IPS-NIHi7 (cell line): Measurements from ENCODE around the gene CDH11.

Experiments used
- DNase-seq: peaks from one replicate; pipeline ENCODE4 v3.0.0; 2012; ENCODE audit warnings: mixed read lengths; ENCODE audit errors: extremely low spot score

The CDH11 gene

GRCh38 chr16:65069766-65070165, 52.1 kb downstream of the CDH11 start:
- DNase-seq = no peak

GRCh38 chr16:65069065-65069464, 52.8 kb downstream of the CDH11 start:
- DNase-seq = no peak

GRCh38 chr16:65068151-65068740, 53.6 kb downstream of the CDH11 start:
- DNase-seq = no peak

DNA sequence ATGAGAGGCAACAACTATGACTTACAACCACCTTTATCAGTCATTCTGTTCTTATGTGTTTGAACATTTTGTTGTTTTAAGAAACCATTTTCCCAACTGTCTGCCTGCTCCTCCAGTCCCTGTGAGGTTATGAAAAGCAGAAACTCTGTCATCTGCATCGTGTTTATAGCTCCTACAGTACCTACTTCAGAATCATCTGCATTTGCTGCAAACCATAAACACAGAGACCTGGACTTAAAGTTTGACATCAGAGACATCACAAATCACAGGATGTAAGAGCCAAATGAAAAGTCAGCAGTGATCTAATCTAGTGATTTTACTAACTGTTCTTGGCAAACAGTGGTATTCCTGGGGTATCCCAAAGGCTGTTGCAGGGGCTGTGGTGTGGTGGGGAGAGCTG, 55.2 kb downstream of the CDH11 start:
- no peak for DNase-seq

DNA sequence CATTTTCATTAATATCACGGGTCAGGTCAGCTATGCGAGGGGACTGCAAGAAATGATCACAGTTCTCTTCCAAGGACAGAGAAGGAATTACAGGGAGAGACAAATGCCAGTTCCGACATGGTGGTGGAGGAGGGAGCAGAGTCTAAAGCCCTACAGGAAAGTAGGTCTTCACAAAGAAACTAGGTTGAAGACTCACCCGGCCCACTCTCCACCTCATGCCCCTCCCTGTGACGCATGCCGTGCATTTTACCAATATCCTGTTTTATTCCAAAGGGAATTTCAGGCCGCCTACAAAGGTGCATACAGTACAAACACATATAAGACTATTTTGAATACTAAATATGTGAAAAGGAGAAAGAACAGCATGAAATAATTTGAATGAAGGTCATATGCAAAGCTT, 56.8 kb downstream of the CDH11 start:
- DNase-seq = no peak

GRCh38 chr16:65064131-65064530, 57.7 kb downstream of the CDH11 start:
- no peak for DNase-seq

DNA sequence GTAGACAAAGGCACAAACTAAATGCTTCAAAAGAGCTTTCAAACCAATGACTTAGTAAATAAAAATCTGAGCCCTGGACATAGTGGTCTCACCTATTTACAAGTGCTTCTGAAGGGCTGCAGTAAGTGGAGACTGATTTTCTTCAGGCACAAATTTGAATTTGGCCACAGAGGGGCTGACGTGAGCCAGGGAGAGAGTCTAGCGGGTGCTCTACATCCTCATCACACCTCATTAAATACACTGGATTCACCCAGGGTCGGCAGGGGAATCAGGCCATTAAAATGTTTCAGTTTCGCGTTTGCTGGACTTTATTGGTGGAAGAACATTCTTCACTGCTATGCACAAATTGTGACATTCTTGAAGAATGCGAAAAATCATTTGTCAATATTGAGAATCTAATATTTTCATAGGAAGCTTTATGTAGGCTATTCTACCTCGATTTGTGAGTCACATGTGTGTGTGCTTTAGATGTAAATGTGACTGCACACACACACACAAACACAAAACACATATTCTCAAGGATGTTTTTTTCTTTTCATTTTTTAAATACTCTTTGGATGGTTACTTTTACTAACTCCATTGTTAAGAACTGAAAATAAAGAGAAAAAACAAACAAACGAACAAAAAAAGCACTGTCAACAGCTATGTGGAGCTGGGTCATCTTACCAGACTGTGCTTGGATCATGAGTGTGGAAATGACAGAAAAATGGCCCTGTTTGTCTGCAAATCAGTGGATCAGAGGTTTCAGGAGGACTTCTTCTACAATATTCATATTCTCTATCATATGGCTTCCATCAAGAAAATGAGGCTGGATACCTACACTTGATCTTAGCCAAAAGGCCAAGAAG, 58.9 kb downstream of the CDH11 start:
- DNase-seq = no peak

DNA sequence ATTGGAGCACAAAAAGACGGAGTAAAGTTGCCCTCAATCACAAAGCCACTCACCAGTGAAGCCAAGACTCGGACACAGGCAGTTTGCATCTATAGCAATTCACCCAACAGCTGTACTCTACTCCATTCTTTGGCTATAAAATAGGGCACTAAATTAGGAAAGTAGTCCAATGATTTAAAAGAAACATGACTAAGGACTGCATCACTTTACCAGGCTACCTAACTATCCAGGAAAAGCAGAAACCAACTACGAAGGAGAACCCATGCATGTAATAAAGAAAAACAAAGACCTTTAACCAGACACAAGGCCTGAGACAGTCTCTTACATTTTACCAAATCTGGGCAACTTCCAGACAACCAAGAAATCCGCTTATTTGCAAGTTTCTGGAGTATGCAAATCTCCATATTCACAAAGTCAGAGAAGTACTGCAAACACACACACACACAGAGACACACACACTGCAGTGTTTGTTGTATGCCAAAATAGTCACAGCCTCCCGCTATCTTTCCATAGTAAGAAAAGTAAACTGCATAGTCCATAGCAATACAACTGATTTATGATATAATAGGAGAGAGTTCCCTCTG, 59.8 kb downstream of the CDH11 start:
- no peak for DNase-seq

DNA sequence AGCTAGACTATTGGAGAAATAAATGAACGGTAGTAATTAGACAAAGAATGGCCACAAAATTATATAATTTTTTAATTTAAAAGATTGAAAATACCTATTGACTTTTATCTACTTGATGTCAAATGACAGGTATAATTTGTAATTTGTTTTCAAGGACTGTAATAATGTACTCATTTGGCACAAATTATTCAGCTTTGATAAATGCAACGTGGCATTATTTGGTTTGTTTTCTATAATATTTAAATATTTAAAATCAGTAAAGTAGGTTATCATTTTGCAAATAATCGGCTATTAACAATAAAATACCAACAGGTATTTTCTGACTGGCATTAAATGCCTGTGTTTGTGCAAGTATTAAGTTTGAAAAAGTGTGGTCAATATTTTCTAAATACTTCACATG, 60.6 kb downstream of the CDH11 start:
- no peak for DNase-seq

DNA sequence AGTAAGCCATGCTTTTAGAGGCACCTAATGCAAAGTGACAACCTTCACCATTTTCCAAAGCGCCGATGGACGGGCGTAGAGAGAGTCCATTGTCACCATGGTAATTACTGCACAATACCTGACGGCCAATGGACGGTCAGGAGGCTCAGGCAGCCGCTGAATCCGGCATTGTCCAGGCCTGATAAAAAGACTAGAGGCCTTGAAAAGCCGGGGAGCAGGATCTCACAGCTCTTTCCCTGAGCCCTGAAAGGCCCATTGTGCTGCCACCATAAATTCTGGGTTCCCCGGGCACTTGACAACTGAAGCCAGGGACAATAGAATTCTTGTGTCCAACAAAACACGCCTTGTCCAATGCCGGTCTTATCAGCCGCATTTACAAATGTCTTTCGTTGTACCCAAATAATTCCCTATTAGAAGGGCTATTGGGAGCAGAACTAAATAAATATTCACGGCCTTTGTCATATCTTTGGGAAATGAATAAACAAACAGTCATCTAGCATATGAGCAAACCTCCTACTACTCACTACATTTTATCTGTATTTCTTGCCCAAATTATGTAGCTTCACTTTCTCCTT, 62.4 kb downstream of the CDH11 start:
- DNase-seq = no peak

GRCh38 chr16:65057184-65057583, 64.7 kb downstream of the CDH11 start:
- no peak for DNase-seq

- no peak for DNase-seq
Observed at GRCh38 chr16:65054457-65054856, 67.4 kb downstream of the CDH11 start.

- no peak for DNase-seq
Observed at GRCh38 chr16:65049679-65050078, 72.2 kb downstream of the CDH11 start.

DNA sequence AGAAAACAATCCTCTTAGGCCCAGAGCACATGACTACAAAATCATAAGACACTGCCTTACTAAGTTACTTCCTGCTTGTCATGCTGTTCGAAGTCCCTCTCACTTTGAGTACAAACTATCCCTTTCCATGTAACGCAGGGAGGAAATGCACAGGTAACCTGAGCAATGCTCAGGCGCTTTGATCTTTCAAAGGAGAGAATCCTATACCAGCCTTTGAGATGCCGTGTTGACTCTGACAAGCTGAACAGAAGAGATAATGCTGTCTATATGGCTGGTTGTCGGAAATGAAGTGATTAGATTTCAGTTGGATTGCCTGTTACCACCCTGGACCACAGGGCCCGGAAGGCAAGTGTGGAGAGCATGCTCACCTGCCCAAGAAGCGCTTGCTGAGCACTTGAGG, 75.9 kb downstream of the CDH11 start:
- no peak for DNase-seq

DNA sequence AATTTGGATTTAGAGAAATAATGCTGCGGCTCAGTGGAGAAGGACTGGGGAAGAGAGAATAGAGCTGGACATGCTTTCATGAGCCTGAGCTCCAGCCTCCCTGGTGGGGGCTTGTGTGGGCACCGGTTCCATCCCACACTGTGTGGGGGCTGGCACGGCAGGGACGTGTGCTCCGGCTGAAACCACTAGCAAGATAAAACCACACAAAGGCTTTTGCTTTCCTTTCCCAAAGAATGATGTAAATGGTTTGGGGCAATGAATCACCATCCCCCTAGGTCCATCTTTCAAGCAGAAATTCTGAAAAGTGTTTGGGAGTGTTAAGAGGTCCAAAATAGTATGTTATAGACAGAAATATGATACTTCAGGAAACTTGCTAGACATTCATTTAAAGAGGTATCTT, 77.0 kb downstream of the CDH11 start:
- DNase-seq = no peak

GRCh38 chr16:65044026-65044425, 77.8 kb downstream of the CDH11 start:
- DNase-seq = no peak

GRCh38 chr16:65042438-65043365, 79.2 kb downstream of the CDH11 start:
- DNase-seq = no peak

GRCh38 chr16:65041667-65042066, 80.2 kb downstream of the CDH11 start:
- DNase-seq = no peak

DNA sequence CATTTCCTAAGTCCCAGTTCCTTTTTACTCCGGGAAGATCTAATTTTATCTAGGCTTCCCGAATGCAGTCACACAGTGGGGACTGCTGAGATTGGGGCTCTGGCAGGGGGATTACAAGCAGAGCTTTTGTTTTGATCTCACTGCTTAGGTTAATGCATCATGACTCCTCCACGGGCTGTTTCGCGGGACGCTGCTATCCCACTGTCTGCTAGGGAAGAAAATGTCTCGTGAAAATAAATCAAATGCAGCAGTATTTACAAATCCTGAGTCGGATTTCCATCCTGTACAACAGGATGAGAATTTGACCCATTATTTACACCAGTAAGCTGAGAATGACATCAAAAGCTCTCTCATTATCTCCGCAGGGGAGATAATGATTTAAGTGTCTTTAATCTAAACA, 83.8 kb downstream of the CDH11 start:
- peak; percentile 27 for DNase-seq

GRCh38 chr16:65037556-65037955, 84.3 kb downstream of the CDH11 start:
- DNase-seq = peak; percentile 20

DNA sequence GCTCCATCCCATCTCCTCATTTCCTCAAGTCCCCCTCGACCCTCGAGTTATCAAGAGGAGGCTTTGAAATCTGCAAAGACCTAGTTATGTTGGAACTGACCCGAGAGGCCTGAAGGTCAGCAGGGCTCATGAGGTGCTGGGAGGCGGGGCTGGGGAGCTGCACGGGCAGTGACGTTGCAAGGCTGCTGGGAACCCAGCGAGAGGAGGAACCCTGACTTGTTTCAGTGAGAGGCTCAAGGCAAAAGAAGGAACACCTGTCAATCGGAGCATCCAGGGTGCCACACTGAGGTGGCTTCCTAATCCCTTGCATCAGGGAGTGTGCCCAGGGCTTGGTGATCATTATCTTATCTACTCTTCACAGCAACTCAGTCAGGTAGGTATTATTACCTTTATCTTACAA, 86.9 kb downstream of the CDH11 start:
- DNase-seq = peak; percentile 18

GRCh38 chr16:65032387-65032786, 89.5 kb downstream of the CDH11 start:
- no peak for DNase-seq
